ENCODE results near the gene MAGI3.

The MAGI3 gene

GRCh38 chr1:113647164-113647563 is 256.8 kb downstream of the MAGI3 start:
- TF ChIP-seq, protein P1, sequence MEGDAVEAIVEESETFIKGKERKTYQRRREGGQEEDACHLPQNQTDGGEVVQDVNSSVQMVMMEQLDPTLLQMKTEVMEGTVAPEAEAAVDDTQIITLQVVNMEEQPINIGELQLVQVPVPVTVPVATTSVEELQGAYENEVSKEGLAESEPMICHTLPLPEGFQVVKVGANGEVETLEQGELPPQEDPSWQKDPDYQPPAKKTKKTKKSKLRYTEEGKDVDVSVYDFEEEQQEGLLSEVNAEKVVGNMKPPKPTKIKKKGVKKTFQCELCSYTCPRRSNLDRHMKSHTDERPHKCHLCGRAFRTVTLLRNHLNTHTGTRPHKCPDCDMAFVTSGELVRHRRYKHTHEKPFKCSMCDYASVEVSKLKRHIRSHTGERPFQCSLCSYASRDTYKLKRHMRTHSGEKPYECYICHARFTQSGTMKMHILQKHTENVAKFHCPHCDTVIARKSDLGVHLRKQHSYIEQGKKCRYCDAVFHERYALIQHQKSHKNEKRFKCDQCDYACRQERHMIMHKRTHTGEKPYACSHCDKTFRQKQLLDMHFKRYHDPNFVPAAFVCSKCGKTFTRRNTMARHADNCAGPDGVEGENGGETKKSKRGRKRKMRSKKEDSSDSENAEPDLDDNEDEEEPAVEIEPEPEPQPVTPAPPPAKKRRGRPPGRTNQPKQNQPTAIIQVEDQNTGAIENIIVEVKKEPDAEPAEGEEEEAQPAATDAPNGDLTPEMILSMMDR (IDR thresholded peaks at IDR 0.05; ENCODE audit: low read depth, low read length, missing control alignments), result no peak
- no peak for DNase-seq (ENCODE audit: extremely low read depth, low read depth)
- H3K4me3 ChIP-seq (replicated peaks; ENCODE audit: low read depth, low read length), result no peak overlapping the region

DNA sequence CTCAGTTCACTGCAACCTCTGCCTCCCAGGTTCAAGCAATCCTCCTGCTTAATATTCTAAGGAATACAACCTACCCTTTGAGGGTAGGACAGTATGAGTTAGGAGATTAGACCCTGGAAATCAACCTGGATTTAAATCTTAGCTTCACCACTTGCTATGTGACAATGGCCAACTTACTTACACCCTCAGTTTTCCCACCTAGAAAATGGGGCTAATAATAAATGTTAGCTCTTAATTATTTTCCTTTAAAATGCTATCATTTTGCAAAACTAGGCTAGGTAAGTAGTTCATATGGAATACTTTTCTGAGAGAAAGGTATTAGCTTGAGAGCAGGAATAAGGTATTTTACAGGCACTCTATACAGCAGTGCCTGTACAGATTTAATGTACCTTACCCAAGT is 258.2 kb downstream of the MAGI3 start:
- no peak for DNase-seq (ENCODE audit: extremely low read depth, low read depth)
- TF ChIP-seq, protein P1 (IDR thresholded peaks at IDR 0.05; ENCODE audit: low read depth, low read length, missing control alignments), result no peak
- no peak overlapping the region for H3K4me3 ChIP-seq (replicated peaks; ENCODE audit: low read depth, low read length)

DNA sequence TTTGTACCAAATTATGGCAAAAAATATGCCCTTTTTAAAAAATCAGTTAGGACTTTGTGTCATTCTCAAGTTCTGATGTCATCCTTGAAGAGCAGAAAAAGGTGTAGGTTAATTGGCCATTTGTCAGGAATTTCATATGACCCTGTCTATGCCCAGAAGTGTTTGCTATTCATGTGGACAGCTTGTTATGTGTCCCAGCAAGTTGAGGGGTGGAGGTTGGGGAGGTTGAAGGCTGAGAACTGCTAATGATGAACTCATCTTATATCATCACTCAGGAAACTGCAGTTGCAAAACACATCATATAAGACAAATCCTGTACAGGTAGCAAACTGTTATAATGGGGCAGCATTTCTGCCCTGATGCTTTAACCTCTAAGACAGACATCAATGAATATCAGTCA is 262.5 kb downstream of the MAGI3 start:
- no peak overlapping the region for H3K4me3 ChIP-seq (replicated peaks; ENCODE audit: low read depth, low read length)
- DNase-seq (ENCODE audit: extremely low read depth, low read depth), result no peak
- TF ChIP-seq, protein P1 (IDR thresholded peaks at IDR 0.05; ENCODE audit: low read depth, low read length, missing control alignments), result no peak

- TF ChIP-seq, protein P1 (IDR thresholded peaks at IDR 0.05; ENCODE audit: low read depth, low read length, missing control alignments), result no peak
- H3K4me3 ChIP-seq (replicated peaks; ENCODE audit: low read depth, low read length), result no peak overlapping the region
- DNase-seq (ENCODE audit: extremely low read depth, low read depth), result no peak
Observed at GRCh38 chr1:113653741-113654140, 263.4 kb downstream of the MAGI3 start.

GRCh38 chr1:113654883-113655282 is 264.6 kb downstream of the MAGI3 start:
- no peak for DNase-seq (ENCODE audit: extremely low read depth, low read depth)
- TF ChIP-seq, protein P1 (IDR thresholded peaks at IDR 0.05; ENCODE audit: low read depth, low read length, missing control alignments), result no peak
- no peak overlapping the region for H3K4me3 ChIP-seq (replicated peaks; ENCODE audit: low read depth, low read length)

DNA sequence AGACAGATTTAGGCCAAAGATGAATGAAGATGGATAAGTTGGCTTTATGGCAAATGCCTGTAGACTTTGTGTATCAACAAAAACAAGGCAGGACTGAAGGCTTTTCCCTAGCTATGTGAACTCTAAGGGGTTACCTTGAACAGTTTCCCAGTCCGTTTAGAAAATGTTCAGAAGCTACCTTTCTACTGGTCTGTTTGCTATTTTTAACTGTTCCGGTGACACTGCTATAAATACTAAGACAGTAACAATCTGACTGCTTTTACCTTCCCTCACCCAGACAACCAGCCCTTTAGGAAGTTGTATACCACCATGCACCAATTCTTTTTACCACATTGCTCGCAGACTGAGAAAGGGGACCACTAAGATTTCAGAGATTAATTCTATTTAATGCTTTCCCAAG is 266.8 kb downstream of the MAGI3 start:
- H3K4me3 ChIP-seq (replicated peaks; ENCODE audit: low read depth, low read length), result no peak overlapping the region
- no peak for DNase-seq (ENCODE audit: extremely low read depth, low read depth)
- TF ChIP-seq, protein P1 (IDR thresholded peaks at IDR 0.05; ENCODE audit: low read depth, low read length, missing control alignments), result no peak

DNA sequence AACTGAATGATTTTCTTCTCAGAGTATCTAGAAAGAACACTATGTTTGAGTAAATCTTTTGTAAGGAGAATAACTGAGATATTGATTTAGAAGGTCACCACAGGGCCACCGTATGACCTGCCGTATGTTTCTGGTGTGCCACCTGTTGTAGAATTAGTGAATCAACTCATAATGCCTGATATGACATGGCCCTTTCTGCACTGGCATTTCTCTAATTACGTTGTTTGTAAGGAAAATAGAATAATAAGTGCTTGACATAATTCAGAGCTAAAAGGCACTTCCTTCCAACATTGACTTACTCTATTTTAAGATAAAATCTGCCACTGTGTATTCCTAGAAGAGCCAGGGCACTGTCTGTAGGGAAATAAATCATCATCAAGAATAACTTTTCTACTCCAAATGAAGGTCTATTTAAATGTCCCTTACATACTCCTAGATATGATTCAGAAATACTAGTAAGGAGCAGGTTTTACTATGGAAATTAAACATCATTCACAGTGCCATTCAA is 267.3 kb downstream of the MAGI3 start:
- no peak for DNase-seq (ENCODE audit: extremely low read depth, low read depth)
- H3K4me3 ChIP-seq (replicated peaks; ENCODE audit: low read depth, low read length), result no peak overlapping the region
- TF ChIP-seq, protein P1 (IDR thresholded peaks at IDR 0.05; ENCODE audit: low read depth, low read length, missing control alignments), result no peak
